Fibroblast of peridontal ligament (primary cell): ENCODE results near the gene ERICH4.
"Not testable (repeated sequence)": the region's sequence is repeated elsewhere in the genome, so short reads cannot be mapped to it uniquely, and the experiment has no call there.

Experiments
- DNase-seq: peaks from one replicate; pipeline ENCODE4 v3.0.0-alpha.2; 2010; ENCODE audit errors: extremely low read depth

The ERICH4 gene

DNA sequence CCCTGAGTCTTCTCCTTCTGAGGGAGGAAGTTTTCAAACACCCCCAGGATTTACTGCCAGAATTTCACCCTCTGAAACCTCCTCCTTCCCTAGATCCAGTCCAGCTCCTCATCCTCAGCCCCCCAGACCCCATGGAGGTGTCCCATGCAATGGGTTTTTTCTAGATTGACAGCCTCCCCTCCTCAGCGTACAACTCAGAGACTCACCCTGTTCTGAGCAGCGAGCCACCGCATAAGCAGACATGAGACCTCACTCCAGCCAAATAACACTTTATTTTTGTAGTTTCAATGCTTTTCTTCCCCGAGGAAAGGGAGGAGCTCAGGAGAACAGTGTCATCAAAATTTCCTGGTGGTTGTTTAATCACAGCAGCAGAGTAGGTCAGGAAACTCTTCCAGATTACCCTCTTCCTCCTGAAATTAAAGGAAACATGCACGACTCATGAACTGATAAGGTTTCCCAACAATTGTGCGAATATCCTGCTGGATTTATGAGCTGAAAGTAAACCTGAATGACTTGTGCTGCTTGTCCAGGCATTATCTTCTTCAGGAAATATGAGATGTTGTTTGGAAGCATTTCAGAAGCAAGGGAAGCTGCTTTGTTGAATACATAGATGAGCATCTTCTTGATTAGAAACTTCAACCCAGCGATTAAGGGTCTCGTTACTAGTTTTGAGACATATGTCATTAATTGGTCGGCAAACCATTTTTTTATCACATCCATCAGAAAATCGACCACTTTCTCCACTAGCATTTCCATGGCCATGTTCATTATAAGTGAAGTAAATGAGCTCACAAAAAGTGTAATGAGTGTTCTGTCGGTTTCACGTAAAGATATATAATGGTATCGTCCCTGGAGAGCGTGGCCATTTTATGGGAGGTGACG lies 36.2 kb downstream of the ERICH4 start:
- DNase-seq = no peak

GRCh38 chr19:41479757-41480191 lies 36.8 kb downstream of the ERICH4 start:
- no peak for DNase-seq

GRCh38 chr19:41480336-41480735 lies 37.4 kb downstream of the ERICH4 start:
- no peak for DNase-seq

GRCh38 chr19:41484822-41485221 lies 41.9 kb downstream of the ERICH4 start:
- DNase-seq = no peak

- not testable (repeated sequence) for DNase-seq
These were observed 44.0 kb downstream of the ERICH4 start for GRCh38 chr19:41486953-41487352.

GRCh38 chr19:41492843-41493242 lies 49.9 kb downstream of the ERICH4 start:
- DNase-seq = no peak
